Left renal cortex interstitium (tissue), 4 donors: ENCODE measurements around the gene TTC13. TPM values are rescaled to one million over a fixed set of nuclear protein-coding genes. Genes with fewer than 3 reads are reported as not detected.

ENCODE experiments used
- DNase-seq, 4 donors: peaks; one replicate each; pipeline ENCODE4 v3.0.0-alpha.2; 2013; ENCODE audit warnings: low read depth in 4 of 4, low spot score in 2 of 4, missing footprints in 1 of 4
- polyA plus RNA-seq, 4 donors: library from polyadenylated mRNA; unstranded; fragments of 120-200 nt; gene quantifications; one replicate each; pipeline ENCODE4 v1.2.1, GENCODE V29; 2013; ENCODE audit not compliant: insufficient read length in 4 of 4

The TTC13 gene
- polyA plus RNA-seq, 4 donors: 14.6 to 24.9 (median 20.3) TPM

- DNase-seq: no peak
Measured at GRCh38 chr1:230913496-230913895, 65.2 kb downstream of the TTC13 start.

GRCh38 chr1:230910755-230911117 is 67.9 kb downstream of the TTC13 start:
- peak in 1 of 4 donors; percentile 15 for DNase-seq

GRCh38 chr1:230909974-230910754 is 68.5 kb downstream of the TTC13 start:
- no peak for DNase-seq

- no peak for DNase-seq
Measured at GRCh38 chr1:230907472-230908205, 71.0 kb downstream of the TTC13 start.

GRCh38 chr1:230906226-230906625 is 72.4 kb downstream of the TTC13 start:
- no peak for DNase-seq

- DNase-seq: no peak
Measured at GRCh38 chr1:230905733-230906132, 72.9 kb downstream of the TTC13 start.

- no peak for DNase-seq
Measured at GRCh38 chr1:230902349-230902923, 76.2 kb downstream of the TTC13 start.

GRCh38 chr1:230901671-230902070 is 77.0 kb downstream of the TTC13 start:
- no peak for DNase-seq

GRCh38 chr1:230900984-230901383 is 77.7 kb downstream of the TTC13 start:
- DNase-seq: no peak

GRCh38 chr1:230899841-230900251 is 78.8 kb downstream of the TTC13 start:
- DNase-seq: no peak

GRCh38 chr1:230898748-230899147 is 79.9 kb downstream of the TTC13 start:
- DNase-seq: no peak

GRCh38 chr1:230898144-230898543 is 80.5 kb downstream of the TTC13 start:
- DNase-seq: no peak

GRCh38 chr1:230896779-230897178 is 81.9 kb downstream of the TTC13 start:
- DNase-seq: no peak

- no peak for DNase-seq
Measured at GRCh38 chr1:230895452-230895851, 83.2 kb downstream of the TTC13 start.

GRCh38 chr1:230894664-230895063 is 84.0 kb downstream of the TTC13 start:
- no peak for DNase-seq

GRCh38 chr1:230894032-230894431 is 84.6 kb downstream of the TTC13 start:
- DNase-seq: no peak

- no peak for DNase-seq
Measured at GRCh38 chr1:230892018-230892491, 86.6 kb downstream of the TTC13 start.

GRCh38 chr1:230891413-230891812 is 87.2 kb downstream of the TTC13 start:
- DNase-seq: no peak

GRCh38 chr1:230884646-230885045 is 94.0 kb downstream of the TTC13 start:
- no peak for DNase-seq

- no peak for DNase-seq
Measured at GRCh38 chr1:230883967-230884366, 94.7 kb downstream of the TTC13 start.

- no peak for DNase-seq
Measured at GRCh38 chr1:230879778-230880177, 98.9 kb downstream of the TTC13 start.

GRCh38 chr1:230878591-230878990 is 100.1 kb downstream of the TTC13 start:
- DNase-seq: peak in 2 of 4 donors; percentile 32 to 45
